Stimulated activated CD8-positive, alpha-beta memory T cell treated with anti-CD3 and anti-CD28 coated beads, Interleukin-7, amount 100 ng/mL, for 48 hours (primary cell): ENCODE data around the gene MUC12.
"Not testable (repeated sequence)": the region's sequence is repeated elsewhere in the genome, so short reads cannot be mapped to it uniquely, and the experiment has no call there.

Source experiments
- DNase-seq, 2 donors: peaks; one replicate each; pipeline ENCODE4 v3.0.0-alpha.2; 2020; ENCODE audit warnings: low read depth in 1 of 2; ENCODE audit errors: extremely low read depth in 1 of 2

Gene MUC12

GRCh38 chr7:101058355-101058754 lies 89.0 kb downstream of the MUC12 start:
- DNase-seq, result no peak

- no peak for DNase-seq
Observed at GRCh38 chr7:101059620-101059942, 90.2 kb downstream of the MUC12 start.

DNA sequence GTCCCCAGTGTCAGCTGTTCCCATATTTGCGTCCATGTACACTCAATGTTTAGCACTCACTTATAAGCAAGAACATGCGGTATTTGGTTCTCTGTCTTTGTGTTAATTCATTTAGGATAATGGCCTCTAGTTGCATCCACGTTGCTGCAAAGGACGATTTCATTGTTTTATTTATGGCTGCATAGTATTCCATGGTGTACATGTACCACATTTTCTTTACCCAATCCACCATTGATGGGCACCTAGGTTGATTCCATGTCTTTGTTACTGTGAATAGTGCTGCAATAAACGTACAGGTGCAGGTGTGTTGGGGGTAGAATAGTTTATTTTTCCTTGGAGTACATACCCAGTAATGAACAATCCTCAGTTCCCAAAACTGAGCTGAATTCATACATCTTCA lies 91.6 kb downstream of the MUC12 start:
- DNase-seq, result no peak

DNA sequence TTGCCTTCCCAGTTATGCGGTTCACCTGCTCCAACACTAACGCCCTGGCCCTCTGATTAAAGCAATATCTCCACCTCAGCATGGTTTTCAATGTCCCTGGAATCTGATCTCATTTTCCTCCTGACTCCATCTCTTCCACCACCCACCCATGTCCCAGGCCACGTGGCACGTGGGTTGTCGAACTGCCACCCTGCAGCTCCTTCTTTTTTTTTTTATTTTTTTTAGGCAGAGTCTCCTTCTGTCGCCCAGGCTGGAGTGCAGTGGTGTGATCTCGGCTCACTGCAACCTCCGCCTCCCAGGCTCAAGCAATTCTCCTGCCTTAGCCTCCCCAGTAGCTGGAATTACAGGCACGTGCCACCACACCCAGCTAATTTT lies 94.8 kb downstream of the MUC12 start:
- DNase-seq, result not testable (repeated sequence)

- DNase-seq, result not testable (repeated sequence)
Observed at GRCh38 chr7:101065162-101065561, 95.8 kb downstream of the MUC12 start.

GRCh38 chr7:101066141-101066832 lies 96.9 kb downstream of the MUC12 start:
- no peak for DNase-seq

DNA sequence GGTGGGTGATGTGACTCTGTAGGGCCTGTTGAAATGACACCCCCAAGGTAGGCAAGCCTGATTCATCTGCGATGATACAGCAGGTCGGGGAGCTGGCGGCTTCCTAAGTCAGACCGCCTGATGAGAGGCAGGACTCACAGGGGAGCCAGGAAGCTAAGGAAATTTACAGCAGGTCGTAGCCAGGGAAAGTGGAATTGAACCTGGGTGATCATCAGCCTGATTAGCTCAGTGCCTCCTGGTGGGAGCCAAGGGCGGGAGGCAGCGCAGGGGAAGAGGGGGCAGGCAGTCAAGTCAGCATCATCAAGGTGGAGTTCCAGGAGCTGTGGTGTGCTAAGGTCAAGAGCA lies 97.4 kb downstream of the MUC12 start:
- no peak for DNase-seq

DNA sequence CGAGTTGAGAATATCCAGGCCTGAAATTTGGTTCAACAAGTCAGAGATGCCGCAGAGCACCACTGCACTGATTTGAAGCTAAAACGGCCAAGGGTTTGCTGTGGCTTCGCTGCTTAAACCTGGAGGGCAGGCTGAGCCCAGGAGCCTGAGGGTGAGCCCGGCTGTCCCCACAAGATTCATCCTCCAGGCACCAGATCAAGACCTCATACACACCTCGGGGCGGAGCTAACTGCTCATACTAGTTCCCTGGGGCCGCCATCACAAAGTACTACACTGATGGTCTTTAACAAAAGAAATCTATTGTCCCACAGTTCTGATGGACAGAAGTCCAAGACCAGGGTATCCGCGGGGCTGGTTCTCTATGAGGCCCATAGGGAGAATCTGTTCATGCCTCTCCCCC lies 99.0 kb downstream of the MUC12 start:
- DNase-seq, result no peak
